Inflammatory macrophage treated with lipopolysaccharide for 4 hours (primary cell): ENCODE measurements around the gene CTH.
"Not testable (repeated sequence)": the region's sequence is repeated elsewhere in the genome, so short reads cannot be mapped to it uniquely, and the experiment has no call there.

Experiments
- DNase-seq: peaks from one replicate; pipeline ENCODE4 v3.0.0-alpha.2; 2020

Gene CTH

GRCh38 chr1:70459496-70460225 lies 48.6 kb downstream of the CTH start:
- DNase-seq: no peak

- not testable (repeated sequence) for DNase-seq
Measured at GRCh38 chr1:70460740-70461713, 50.0 kb downstream of the CTH start.

GRCh38 chr1:70462611-70463010 lies 51.5 kb downstream of the CTH start:
- no peak for DNase-seq

- DNase-seq: no peak
Measured at GRCh38 chr1:70465911-70466310, 54.8 kb downstream of the CTH start.

GRCh38 chr1:70467531-70467930 lies 56.5 kb downstream of the CTH start:
- no peak for DNase-seq

- DNase-seq: no peak
Measured at GRCh38 chr1:70468180-70468579, 57.1 kb downstream of the CTH start.

- not testable (repeated sequence) for DNase-seq
Measured at GRCh38 chr1:70469184-70469583, 58.1 kb downstream of the CTH start.

GRCh38 chr1:70475023-70475422 lies 64.0 kb downstream of the CTH start:
- no peak for DNase-seq

- no peak for DNase-seq
Measured at GRCh38 chr1:70477090-70477489, 66.0 kb downstream of the CTH start.

GRCh38 chr1:70477905-70478304 lies 66.8 kb downstream of the CTH start:
- DNase-seq: not testable (repeated sequence)

- DNase-seq: no peak
Measured at GRCh38 chr1:70483342-70483741, 72.3 kb downstream of the CTH start.

- no peak for DNase-seq
Measured at GRCh38 chr1:70485624-70486023, 74.6 kb downstream of the CTH start.

GRCh38 chr1:70486676-70487458 lies 75.8 kb downstream of the CTH start:
- DNase-seq: no peak

GRCh38 chr1:70487459-70487815 lies 76.4 kb downstream of the CTH start:
- DNase-seq: no peak

GRCh38 chr1:70487910-70488665 lies 77.0 kb downstream of the CTH start:
- DNase-seq: peak; percentile 15
